Sigmoid colon (tissue), 4 donors: ENCODE data around the gene DNAH14.

Experiments
- CTCF ChIP-seq, 4 experiments: fragments of 450-650 bp in 3 of 4; fragments of 200-600 bp in 1 of 4; IDR thresholded peaks; one replicate each; pipeline ENCODE4 v1.5.1; 2016 to 2019; ENCODE audit warnings: antibody characterized with exemption in 4 of 4, mild to moderate bottlenecking in 3 of 4, moderate library complexity in 2 of 4
- EP300 ChIP-seq, 4 donors: sonication (generic); formaldehyde crosslinking; IDR thresholded peaks; one replicate each; pipeline ENCODE4 v1.6.1; 2017; ENCODE audit warnings: antibody characterized with exemption in 4 of 4
- POLR2A ChIP-seq, 2 donors: fragments of 450-650 bp; IDR thresholded peaks; one replicate each; pipeline ENCODE4 v1.6.1; 2016; ENCODE audit warnings: antibody characterized with exemption in 2 of 2, mild to moderate bottlenecking in 2 of 2, moderate library complexity in 2 of 2

GRCh38 chr1:225242611-225243010 is 313.1 kb downstream of the DNAH14 start:
- TF ChIP-seq EP300 (IDR thresholded peaks at IDR 0.05) (no peak), CTCF (IDR thresholded peaks at IDR 0.05) (no peak), POLR2A (IDR thresholded peaks at IDR 0.05) (no peak)
